PC-3 (cell line): ENCODE results near the gene RNLS. TPM values are rescaled to one million over a fixed set of nuclear protein-coding genes. Genes with fewer than 3 reads are reported as not detected.

Source experiments
- ATAC-seq: fragments of 200-7000 bp; cut with Tn5 transposase; 2 replicates; pipeline ENCODE4 v1.9.1; 2020; ENCODE audit warnings: mild to moderate bottlenecking, moderate library complexity
- BruUV-seq: library from RNA; stranded (reverse); fragments of 400-500 nt; replicated peaks from 2 replicates; lab custom pipeline; 2021; lab: Mats Ljungman, UMichigan
- CTCF ChIA-PET: fragments of 300-600 bp; sonication (Branson Sonifier 250); formaldehyde crosslinking; loops from one replicate; lab custom pipeline; 2022; ENCODE audit warnings: antibody characterized with exemption; lab: Charles Lee
- POLR2A ChIA-PET: fragments of 300-600 bp; sonication (Branson Sonifier 250); formaldehyde crosslinking; loops from one replicate; lab custom pipeline; 2022; ENCODE audit warnings: antibody characterized with exemption; ENCODE audit not compliant: unreplicated experiment; lab: Charles Lee
- DNase-seq: peaks from one replicate; pipeline ENCODE4 v3.0.0-alpha.2; 2015
- H2AFZ ChIP-seq: fragments of 300-600 bp; sonication (generic); 2 replicates; pipeline ENCODE4 v1.6.0; 2016; ENCODE audit warnings: antibody characterized with exemption, low read length
- H3F3A ChIP-seq: fragments of 300-600 bp; sonication (generic); one replicate; pipeline ENCODE4 v1.6.0; 2017; ENCODE audit warnings: antibody characterized with exemption, low read length, control low read depth, mild to moderate bottlenecking; ENCODE audit not compliant: unreplicated experiment
- H3K27ac ChIP-seq: fragments of 300-600 bp; sonication (generic); 2 replicates; pipeline ENCODE4 v1.5.1; 2016; ENCODE audit warnings: mild to moderate bottlenecking, low read length
- H3K27me3 ChIP-seq: fragments of 300-600 bp; sonication (generic); 2 replicates; pipeline ENCODE4 v1.6.1; 2016; ENCODE audit warnings: low read length, mixed read lengths
- H3K36me3 ChIP-seq: fragments of 300-600 bp; sonication (generic); 2 replicates; pipeline ENCODE4 v1.6.1; 2016; ENCODE audit warnings: low read depth, mixed run types, low read length, mixed read lengths
- H3K4me1 ChIP-seq: fragments of 300-600 bp; sonication (generic); 2 replicates; pipeline ENCODE4 v1.5.1; 2016; ENCODE audit warnings: low read length; ENCODE audit not compliant: insufficient read depth
- H3K4me2 ChIP-seq: fragments of 300-600 bp; sonication (generic); 2 replicates; pipeline ENCODE4 v1.6.0; 2016; ENCODE audit warnings: low read length
- H3K4me3 ChIP-seq: fragments of 300-600 bp; sonication (generic); 2 replicates; pipeline ENCODE4 v1.5.1; 2016; ENCODE audit warnings: mild to moderate bottlenecking, low read length, mixed read lengths
- H3K79me2 ChIP-seq: fragments of 300-600 bp; sonication (generic); 2 replicates; pipeline ENCODE4 v1.6.1; 2017; ENCODE audit warnings: low read length, mixed read lengths
- H3K9ac ChIP-seq: fragments of 300-600 bp; sonication (generic); 2 replicates; pipeline ENCODE4 v1.6.0; 2016; ENCODE audit warnings: mild to moderate bottlenecking, low read length
- H3K9me2 ChIP-seq: fragments of 300-600 bp; sonication (generic); replicated peaks from 2 replicates; pipeline ENCODE4 v1.6.1; 2016; ENCODE audit warnings: mixed run types, low read length, mixed read lengths
- H3K9me3 ChIP-seq: fragments of 300-600 bp; sonication (generic); 2 replicates; pipeline ENCODE4 v1.6.1; 2016; ENCODE audit warnings: low read length, mixed read lengths
- H4K20me1 ChIP-seq: fragments of 300-600 bp; sonication (generic); 2 replicates; pipeline ENCODE4 v1.6.1; 2016; ENCODE audit warnings: low read length, mixed read lengths
- CTCF ChIP-seq: fragments of 300-600 bp; sonication (generic); conservative IDR thresholded peaks from 2 replicates; pipeline ENCODE4 v1.5.1; 2017; ENCODE audit warnings: antibody characterized with exemption, low read depth, mild to moderate bottlenecking, low read length
- EZH2 ChIP-seq: fragments of 300-600 bp; sonication (generic); IDR thresholded peaks from one replicate; pipeline ENCODE4 v1.6.1; 2017; ENCODE audit warnings: antibody characterized with exemption, mild to moderate bottlenecking, low read length; ENCODE audit not compliant: unreplicated experiment
- EZH2phosphoT487 ChIP-seq: fragments of 300-600 bp; sonication (generic); IDR thresholded peaks from 2 replicates; pipeline ENCODE4 v1.6.1; 2018; ENCODE audit warnings: mild to moderate bottlenecking, antibody characterized with exemption, low read length, borderline replicate concordance
- intact Hi-C: fragments of 100-400 bp; cut with micrococcal nuclease; formaldehyde crosslinking; loops from 2 replicates; pipeline ENCODE4 v1.9.0; 2023
- total RNA-seq: library from RNA; depleted of rRNA; stranded (reverse); fragments of >200 nt; gene quantifications from 2 replicates; pipeline ENCODE4 v1.2.3, GENCODE V29; 2014

RNLS gene
- total RNA-seq, 1 experiment from 2014 or later = not detected

- CTCF ChIA-PET = no interaction called here
These were observed 322.0 kb downstream of the RNLS start for GRCh38 chr10:88261152-88261551.

GRCh38 chr10:88260329-88261051 is 322.6 kb downstream of the RNLS start:
- H3K9ac ChIP-seq = no peak overlapping the region
- no peaks in the 10 kb centered on the region for H3K4me1 ChIP-seq
- H3K36me3 ChIP-seq = no peaks in the 10 kb centered on the region
- no peak overlapping the region for H3K4me3 ChIP-seq
- H3K27ac ChIP-seq = no peak overlapping the region
- no peaks in the 10 kb centered on the region for H3K9me2 ChIP-seq
- H3K27me3 ChIP-seq = no peaks in the 10 kb centered on the region
- intact Hi-C loops = no loop called here
- ChIA-PET CTCF (no interaction called here), POLR2A (no interaction called here)
- no peaks in the 10 kb centered on the region for H4K20me1 ChIP-seq
- no peaks in the 10 kb centered on the region for H3K79me2 ChIP-seq
- ATAC-seq = no peak
- DNase-seq = no peak
- H3F3A ChIP-seq = no peaks in the 10 kb centered on the region
- BruUV-seq = no TSS peak
- H3K9me3 ChIP-seq = no peaks in the 10 kb centered on the region
- H2AFZ ChIP-seq = no peak overlapping the region
- TF ChIP-seq EZH2phosphoT487 = no peak
- no peak for TF ChIP-seq EZH2
- TF ChIP-seq CTCF = no peak
- no peak overlapping the region for H3K4me2 ChIP-seq

More at GRCh38 chr10:88261152-88261551, 322.0 kb downstream of the RNLS start:
- no peaks in the 10 kb centered on the region for H3K9me3 ChIP-seq
- BruUV-seq = no TSS peak
- no peaks in the 10 kb centered on the region for H4K20me1 ChIP-seq
- intact Hi-C loops = no loop called here
- no peak overlapping the region for H3K9ac ChIP-seq
- H3K4me2 ChIP-seq = no peak overlapping the region
- H3K9me2 ChIP-seq = no peaks in the 10 kb centered on the region
- no peak overlapping the region for H3K4me3 ChIP-seq
- no peak for TF ChIP-seq EZH2phosphoT487
- DNase-seq (no peak), ATAC-seq (no peak)
- no peaks in the 10 kb centered on the region for H3K4me1 ChIP-seq
- POLR2A ChIA-PET = no interaction called here
- H3K27ac ChIP-seq = no peak overlapping the region
- H3K27me3 ChIP-seq = no peaks in the 10 kb centered on the region
- H3K36me3 ChIP-seq = no peaks in the 10 kb centered on the region
- no peaks in the 10 kb centered on the region for H3K79me2 ChIP-seq
- H3F3A ChIP-seq = no peaks in the 10 kb centered on the region
- H2AFZ ChIP-seq = no peak overlapping the region

- Histone ChIP-seq H4K20me1 (no peaks in the 10 kb centered on the region), H3K9ac (no peak overlapping the region), H3K4me2 (no peak overlapping the region), H2AFZ (no peak overlapping the region), H3K4me3 (no peak overlapping the region), H3K27ac (no peak overlapping the region), H3K9me2 (no peaks in the 10 kb centered on the region), H3K4me1 (no peaks in the 10 kb centered on the region), H3K79me2 (no peaks in the 10 kb centered on the region), H3K27me3 (no peaks in the 10 kb centered on the region), H3F3A (no peaks in the 10 kb centered on the region), H3K9me3 (no peaks in the 10 kb centered on the region), H3K36me3 (no peaks in the 10 kb centered on the region)
- ChIA-PET CTCF (no interaction called here), POLR2A (no interaction called here)
- ATAC-seq = no peak
- no peak for DNase-seq
- no TSS peak for BruUV-seq
- TF ChIP-seq EZH2 (no peak), CTCF (no peak), EZH2phosphoT487 (no peak)
- intact Hi-C loops = no loop called here
These were observed 323.7 kb downstream of the RNLS start for GRCh38 chr10:88259381-88259780.
